ENCODE results near the gene NEUROD6. TPM values are rescaled to one million over a fixed set of nuclear protein-coding genes. Genes with fewer than 3 reads are reported as not detected.

Gene NEUROD6
- total and polyA plus RNA-seq, 4 donors: not detected

DNA sequence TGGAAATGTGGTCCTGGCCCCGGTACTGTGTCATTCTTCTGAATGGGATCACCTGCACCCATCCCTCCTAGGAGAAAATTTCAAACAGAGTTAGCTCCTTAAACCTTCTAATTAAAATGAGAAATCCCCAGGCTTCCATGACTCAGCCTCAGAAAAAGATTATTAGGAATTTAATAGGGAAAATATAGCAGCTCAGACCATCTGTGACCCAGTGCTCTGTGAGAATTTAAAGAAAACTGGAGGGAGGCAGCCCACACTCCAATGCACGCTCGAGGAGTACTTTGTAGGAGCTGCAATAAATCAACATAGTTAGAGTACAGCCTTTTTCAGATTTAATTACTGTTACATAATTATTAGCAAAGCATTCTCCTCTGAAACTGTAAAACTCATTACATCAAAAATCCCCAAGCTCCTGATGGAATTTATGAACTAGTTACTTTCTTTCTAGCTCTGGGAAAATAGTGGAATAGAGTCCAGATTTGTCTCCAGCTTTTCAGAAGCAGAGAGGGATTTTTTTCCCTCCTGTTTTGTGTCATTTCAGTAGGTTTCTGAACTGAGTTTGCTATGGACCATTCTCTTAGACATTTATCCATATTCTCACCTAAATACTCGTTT lies 30.1 kb downstream of the NEUROD6 start:
- no peak overlapping the region for H3K27ac ChIP-seq (ENCODE audit: low read depth in 1 of 2, low read length in 2 of 2)
- 76% methylated on average over 4 of the region's 4 CpGs for WGBS
- DNase-seq (ENCODE audit: low spot score): no peak

DNA sequence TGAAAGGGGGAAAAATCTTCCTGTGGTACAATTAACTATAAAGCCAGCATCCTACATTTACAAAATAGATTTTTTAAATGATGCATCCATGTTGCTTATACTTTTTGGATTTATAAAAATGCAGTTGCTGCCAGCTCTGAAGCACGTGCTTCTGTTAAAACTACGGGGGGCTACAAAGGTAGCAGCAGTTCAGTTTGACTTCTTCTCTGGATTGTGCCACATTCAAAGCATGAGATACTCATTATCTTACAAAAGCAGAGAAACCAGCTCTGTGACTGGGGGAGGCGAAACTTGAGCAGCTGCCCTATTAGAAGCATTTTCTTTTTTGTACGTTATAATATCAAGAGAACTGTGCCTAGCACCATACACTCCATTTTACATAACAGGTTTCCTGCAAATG lies 31.1 kb downstream of the NEUROD6 start:
- Histone ChIP-seq H3K27me3 (ENCODE audit: control insufficient read depth in 4 of 4, insufficient read depth in 4 of 4, low read length in 3 of 4) (no peaks in the 10 kb centered on the region), H3K4me1 (ENCODE audit: control insufficient read depth in 4 of 4, insufficient read depth in 4 of 4, low read length in 3 of 4) (peaks cover 0 to 3% (median 0%) of the 10 kb centered on the region in 4 donors), H3K9me3 (ENCODE audit: control insufficient read depth in 4 of 4, low read length in 3 of 4) (no peaks in the 10 kb centered on the region), H3K36me3 (ENCODE audit: control insufficient read depth in 4 of 4, insufficient read depth in 3 of 4, low read depth in 1 of 4, low read length in 3 of 4) (no peaks in the 10 kb centered on the region), H3K27ac (ENCODE audit: low read depth in 1 of 2, low read length in 2 of 2) (no peak overlapping the region), H3K9ac (ENCODE audit: low read depth in 1 of 2, low read length in 2 of 2) (no peak overlapping the region), H3K4me3 (ENCODE audit: low read depth in 1 of 3, low read length in 3 of 3) (no peak overlapping the region)
- 57% methylated on average over 4 of the region's 4 CpGs for WGBS
- no peak for DNase-seq (ENCODE audit: low spot score)
- TF ChIP-seq FOXA2 (IDR thresholded peaks at IDR 0.05): no peak
- no peak for TF ChIP-seq RAD21 (IDR thresholded peaks at IDR 0.05)
- TF ChIP-seq, protein P1, sequence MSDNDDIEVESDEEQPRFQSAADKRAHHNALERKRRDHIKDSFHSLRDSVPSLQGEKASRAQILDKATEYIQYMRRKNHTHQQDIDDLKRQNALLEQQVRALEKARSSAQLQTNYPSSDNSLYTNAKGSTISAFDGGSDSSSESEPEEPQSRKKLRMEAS (IDR thresholded peaks at IDR 0.05): no peak
- no peak for TF ChIP-seq NR2F2 (IDR thresholded peaks at IDR 0.05)
- TF ChIP-seq YY1 (IDR thresholded peaks at IDR 0.05): no peak

More for the DNA sequence above, 30.1 kb downstream of the NEUROD6 start:
- Histone ChIP-seq H3K9ac (ENCODE audit: low read depth in 1 of 2, low read length in 2 of 2) (no peak overlapping the region), H3K4me1 (ENCODE audit: control insufficient read depth in 4 of 4, insufficient read depth in 4 of 4, low read length in 3 of 4) (peaks cover 0 to 7% (median under 1%) of the 10 kb centered on the region in 4 donors), H3K36me3 (ENCODE audit: control insufficient read depth in 4 of 4, insufficient read depth in 3 of 4, low read depth in 1 of 4, low read length in 3 of 4) (no peaks in the 10 kb centered on the region), H3K27me3 (ENCODE audit: control insufficient read depth in 4 of 4, insufficient read depth in 4 of 4, low read length in 3 of 4) (no peaks in the 10 kb centered on the region), H3K4me3 (ENCODE audit: low read depth in 1 of 3, low read length in 3 of 3) (no peak overlapping the region), H3K9me3 (ENCODE audit: control insufficient read depth in 4 of 4, low read length in 3 of 4) (no peaks in the 10 kb centered on the region)
- TF ChIP-seq YY1 (IDR thresholded peaks at IDR 0.05): no peak
- no peak for TF ChIP-seq FOXA2 (IDR thresholded peaks at IDR 0.05)
- TF ChIP-seq, protein P2, sequence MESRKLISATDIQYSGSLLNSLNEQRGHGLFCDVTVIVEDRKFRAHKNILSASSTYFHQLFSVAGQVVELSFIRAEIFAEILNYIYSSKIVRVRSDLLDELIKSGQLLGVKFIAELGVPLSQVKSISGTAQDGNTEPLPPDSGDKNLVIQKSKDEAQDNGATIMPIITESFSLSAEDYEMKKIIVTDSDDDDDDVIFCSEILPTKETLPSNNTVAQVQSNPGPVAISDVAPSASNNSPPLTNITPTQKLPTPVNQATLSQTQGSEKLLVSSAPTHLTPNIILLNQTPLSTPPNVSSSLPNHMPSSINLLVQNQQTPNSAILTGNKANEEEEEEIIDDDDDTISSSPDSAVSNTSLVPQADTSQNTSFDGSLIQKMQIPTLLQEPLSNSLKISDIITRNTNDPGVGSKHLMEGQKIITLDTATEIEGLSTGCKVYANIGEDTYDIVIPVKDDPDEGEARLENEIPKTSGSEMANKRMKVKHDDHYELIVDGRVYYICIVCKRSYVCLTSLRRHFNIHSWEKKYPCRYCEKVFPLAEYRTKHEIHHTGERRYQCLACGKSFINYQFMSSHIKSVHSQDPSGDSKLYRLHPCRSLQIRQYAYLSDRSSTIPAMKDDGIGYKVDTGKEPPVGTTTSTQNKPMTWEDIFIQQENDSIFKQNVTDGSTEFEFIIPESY (IDR thresholded peaks at IDR 0.05): no peak
- TF ChIP-seq JUND (IDR thresholded peaks at IDR 0.05): no peak
- TF ChIP-seq RXRA (IDR thresholded peaks at IDR 0.05): no peak
- TF ChIP-seq GABPA (IDR thresholded peaks at IDR 0.05 in 1 of 2, conservative IDR thresholded peaks at IDR 0.05 in 1 of 2): no peak
- TF ChIP-seq, protein P3, sequence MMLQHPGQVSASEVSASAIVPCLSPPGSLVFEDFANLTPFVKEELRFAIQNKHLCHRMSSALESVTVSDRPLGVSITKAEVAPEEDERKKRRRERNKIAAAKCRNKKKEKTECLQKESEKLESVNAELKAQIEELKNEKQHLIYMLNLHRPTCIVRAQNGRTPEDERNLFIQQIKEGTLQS (IDR thresholded peaks at IDR 0.05): no peak
- TF ChIP-seq, protein P1 (IDR thresholded peaks at IDR 0.05): no peak
- no peak for TF ChIP-seq HNF4G (IDR thresholded peaks at IDR 0.05)

DNA sequence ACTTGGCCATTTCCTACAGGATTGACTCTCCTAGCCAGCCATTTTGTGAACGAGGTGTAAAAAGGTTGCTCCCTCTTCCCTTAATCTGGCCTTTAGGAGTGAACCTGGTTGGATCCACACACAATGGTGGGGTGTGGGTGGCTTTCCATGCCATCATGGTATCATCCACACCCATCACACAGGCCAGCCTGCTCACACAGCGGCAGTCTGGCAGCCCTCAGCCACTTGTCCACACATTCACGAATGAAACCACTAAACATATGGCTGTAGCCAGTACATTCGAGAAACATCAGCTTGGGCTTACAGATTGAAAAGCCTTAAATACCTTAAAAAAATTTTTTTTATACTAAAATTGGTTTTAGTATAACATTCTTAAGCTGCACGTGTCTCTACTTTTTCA lies 31.9 kb downstream of the NEUROD6 start:
- Histone ChIP-seq H3K4me3 (ENCODE audit: low read depth in 1 of 3, low read length in 3 of 3) (no peak overlapping the region), H3K27me3 (ENCODE audit: control insufficient read depth in 4 of 4, insufficient read depth in 4 of 4, low read length in 3 of 4) (no peaks in the 10 kb centered on the region), H3K36me3 (ENCODE audit: control insufficient read depth in 4 of 4, insufficient read depth in 3 of 4, low read depth in 1 of 4, low read length in 3 of 4) (no peaks in the 10 kb centered on the region), H3K9me3 (ENCODE audit: control insufficient read depth in 4 of 4, low read length in 3 of 4) (no peaks in the 10 kb centered on the region), H3K9ac (ENCODE audit: low read depth in 1 of 2, low read length in 2 of 2) (no peak overlapping the region), H3K27ac (ENCODE audit: low read depth in 1 of 2, low read length in 2 of 2) (no peak overlapping the region), H3K4me1 (ENCODE audit: control insufficient read depth in 4 of 4, insufficient read depth in 4 of 4, low read length in 3 of 4) (no peaks in the 10 kb centered on the region)
- WGBS: 91% methylated on average over 5 of the region's 5 CpGs
- TF ChIP-seq, protein P4, sequence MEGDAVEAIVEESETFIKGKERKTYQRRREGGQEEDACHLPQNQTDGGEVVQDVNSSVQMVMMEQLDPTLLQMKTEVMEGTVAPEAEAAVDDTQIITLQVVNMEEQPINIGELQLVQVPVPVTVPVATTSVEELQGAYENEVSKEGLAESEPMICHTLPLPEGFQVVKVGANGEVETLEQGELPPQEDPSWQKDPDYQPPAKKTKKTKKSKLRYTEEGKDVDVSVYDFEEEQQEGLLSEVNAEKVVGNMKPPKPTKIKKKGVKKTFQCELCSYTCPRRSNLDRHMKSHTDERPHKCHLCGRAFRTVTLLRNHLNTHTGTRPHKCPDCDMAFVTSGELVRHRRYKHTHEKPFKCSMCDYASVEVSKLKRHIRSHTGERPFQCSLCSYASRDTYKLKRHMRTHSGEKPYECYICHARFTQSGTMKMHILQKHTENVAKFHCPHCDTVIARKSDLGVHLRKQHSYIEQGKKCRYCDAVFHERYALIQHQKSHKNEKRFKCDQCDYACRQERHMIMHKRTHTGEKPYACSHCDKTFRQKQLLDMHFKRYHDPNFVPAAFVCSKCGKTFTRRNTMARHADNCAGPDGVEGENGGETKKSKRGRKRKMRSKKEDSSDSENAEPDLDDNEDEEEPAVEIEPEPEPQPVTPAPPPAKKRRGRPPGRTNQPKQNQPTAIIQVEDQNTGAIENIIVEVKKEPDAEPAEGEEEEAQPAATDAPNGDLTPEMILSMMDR (IDR thresholded peaks at IDR 0.05; ENCODE audit: low read depth, low read length, missing input control): no peak
- no peak for TF ChIP-seq RAD21 (IDR thresholded peaks at IDR 0.05)
- TF ChIP-seq EGR1 (IDR thresholded peaks at IDR 0.05; ENCODE audit: low read depth in 2 of 2): no peak
- TF ChIP-seq TAF1 (conservative IDR thresholded peaks at IDR 0.05): no peak
- no peak for TF ChIP-seq YY1 (IDR thresholded peaks at IDR 0.05)
- TF ChIP-seq SP1 (IDR thresholded peaks at IDR 0.05): no peak
- TF ChIP-seq HNF4A (conservative IDR thresholded peaks at IDR 0.05): no peak
- TF ChIP-seq, protein P5, sequence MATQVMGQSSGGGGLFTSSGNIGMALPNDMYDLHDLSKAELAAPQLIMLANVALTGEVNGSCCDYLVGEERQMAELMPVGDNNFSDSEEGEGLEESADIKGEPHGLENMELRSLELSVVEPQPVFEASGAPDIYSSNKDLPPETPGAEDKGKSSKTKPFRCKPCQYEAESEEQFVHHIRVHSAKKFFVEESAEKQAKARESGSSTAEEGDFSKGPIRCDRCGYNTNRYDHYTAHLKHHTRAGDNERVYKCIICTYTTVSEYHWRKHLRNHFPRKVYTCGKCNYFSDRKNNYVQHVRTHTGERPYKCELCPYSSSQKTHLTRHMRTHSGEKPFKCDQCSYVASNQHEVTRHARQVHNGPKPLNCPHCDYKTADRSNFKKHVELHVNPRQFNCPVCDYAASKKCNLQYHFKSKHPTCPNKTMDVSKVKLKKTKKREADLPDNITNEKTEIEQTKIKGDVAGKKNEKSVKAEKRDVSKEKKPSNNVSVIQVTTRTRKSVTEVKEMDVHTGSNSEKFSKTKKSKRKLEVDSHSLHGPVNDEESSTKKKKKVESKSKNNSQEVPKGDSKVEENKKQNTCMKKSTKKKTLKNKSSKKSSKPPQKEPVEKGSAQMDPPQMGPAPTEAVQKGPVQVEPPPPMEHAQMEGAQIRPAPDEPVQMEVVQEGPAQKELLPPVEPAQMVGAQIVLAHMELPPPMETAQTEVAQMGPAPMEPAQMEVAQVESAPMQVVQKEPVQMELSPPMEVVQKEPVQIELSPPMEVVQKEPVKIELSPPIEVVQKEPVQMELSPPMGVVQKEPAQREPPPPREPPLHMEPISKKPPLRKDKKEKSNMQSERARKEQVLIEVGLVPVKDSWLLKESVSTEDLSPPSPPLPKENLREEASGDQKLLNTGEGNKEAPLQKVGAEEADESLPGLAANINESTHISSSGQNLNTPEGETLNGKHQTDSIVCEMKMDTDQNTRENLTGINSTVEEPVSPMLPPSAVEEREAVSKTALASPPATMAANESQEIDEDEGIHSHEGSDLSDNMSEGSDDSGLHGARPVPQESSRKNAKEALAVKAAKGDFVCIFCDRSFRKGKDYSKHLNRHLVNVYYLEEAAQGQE (IDR thresholded peaks at IDR 0.05): no peak
- DNase-seq (ENCODE audit: low spot score): no peak
